GM19238 (cell line): ENCODE results near the gene IRAG1.
A peak's percentile ranks its signal among the peaks of the same experiment; 100 is the strongest.

Experiments
- DNase-seq: peaks from one replicate; pipeline ENCODE4 v3.0.0; 2011; ENCODE audit warnings: low spot score; ENCODE audit not compliant: insufficient read length

The IRAG1 gene, protein sequence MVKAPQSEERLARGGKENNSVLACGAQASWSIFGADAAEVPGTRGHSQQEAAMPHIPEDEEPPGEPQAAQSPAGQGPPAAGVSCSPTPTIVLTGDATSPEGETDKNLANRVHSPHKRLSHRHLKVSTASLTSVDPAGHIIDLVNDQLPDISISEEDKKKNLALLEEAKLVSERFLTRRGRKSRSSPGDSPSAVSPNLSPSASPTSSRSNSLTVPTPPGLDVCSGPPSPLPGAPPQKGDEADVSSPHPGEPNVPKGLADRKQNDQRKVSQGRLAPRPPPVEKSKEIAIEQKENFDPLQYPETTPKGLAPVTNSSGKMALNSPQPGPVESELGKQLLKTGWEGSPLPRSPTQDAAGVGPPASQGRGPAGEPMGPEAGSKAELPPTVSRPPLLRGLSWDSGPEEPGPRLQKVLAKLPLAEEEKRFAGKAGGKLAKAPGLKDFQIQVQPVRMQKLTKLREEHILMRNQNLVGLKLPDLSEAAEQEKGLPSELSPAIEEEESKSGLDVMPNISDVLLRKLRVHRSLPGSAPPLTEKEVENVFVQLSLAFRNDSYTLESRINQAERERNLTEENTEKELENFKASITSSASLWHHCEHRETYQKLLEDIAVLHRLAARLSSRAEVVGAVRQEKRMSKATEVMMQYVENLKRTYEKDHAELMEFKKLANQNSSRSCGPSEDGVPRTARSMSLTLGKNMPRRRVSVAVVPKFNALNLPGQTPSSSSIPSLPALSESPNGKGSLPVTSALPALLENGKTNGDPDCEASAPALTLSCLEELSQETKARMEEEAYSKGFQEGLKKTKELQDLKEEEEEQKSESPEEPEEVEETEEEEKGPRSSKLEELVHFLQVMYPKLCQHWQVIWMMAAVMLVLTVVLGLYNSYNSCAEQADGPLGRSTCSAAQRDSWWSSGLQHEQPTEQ

DNA sequence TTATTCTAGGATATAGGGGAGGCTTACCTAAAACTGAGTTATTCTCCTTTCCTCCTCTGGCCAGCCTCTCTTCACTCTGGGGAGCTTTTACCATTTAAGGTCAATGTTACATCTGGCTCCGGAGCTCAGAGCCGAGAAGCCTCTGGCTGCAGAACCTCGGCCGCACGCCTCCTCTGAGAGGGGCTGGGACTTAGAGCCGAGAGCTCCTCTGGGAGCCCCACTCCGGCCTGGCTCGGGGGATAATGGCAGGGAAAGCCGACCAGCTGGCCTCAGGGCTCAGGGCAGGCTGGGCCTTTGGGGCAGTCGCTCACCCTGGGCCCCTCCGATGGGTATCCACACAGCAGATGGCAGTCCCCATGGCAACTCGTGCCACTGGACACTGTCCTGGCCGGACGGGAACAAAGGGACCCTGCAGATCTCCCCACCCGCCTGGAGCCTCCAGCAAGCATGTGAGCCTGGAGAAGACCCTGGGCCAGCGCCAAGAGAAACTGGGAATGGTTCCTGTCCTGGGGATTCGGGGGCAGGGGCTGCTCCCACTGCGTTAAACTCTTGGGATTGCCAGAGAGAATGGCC, at the start of gene IRAG1:
TSS of gene IRAG1 (minus strand) at position 247 of the 573 bp plus-strand sequence. CDS start at position 94, 153 bp downstream.
- DNase-seq = no peak

DNA sequence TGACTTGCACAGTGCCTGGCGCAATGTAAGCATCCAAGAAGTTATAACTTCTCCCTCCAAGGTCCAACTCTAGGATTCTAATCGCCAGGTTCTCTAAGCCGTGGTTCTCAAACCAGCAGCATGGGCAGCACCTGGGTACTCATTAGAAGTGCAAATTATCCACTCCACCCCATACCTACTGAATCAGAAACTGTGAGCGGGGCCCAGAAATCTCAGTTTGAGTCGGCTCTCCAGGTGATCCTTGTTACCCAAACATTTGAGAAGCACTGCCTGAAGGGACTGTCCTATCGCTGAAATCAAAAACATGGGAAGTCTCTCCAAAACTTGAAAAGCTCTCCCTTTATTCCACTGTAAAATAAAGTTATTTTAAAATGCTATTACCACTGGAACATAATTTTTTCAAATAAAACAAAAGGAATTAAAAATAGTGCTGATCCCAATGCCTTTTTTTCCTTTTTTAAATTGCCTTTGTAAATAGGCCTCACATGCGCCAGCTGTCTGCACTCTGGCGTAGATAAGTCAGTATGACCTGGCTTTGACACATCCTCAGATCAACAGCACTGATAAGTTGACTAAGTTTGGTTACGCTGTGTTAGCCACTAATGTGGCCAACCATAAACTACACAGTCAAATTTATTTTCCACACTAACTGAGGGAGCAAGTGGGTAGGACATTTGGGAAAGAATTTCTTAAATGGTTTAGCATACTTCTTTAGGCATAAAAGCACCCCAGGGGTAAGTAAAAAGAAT, 49.1 kb upstream of the IRAG1 start:
- DNase-seq = no peak

DNA sequence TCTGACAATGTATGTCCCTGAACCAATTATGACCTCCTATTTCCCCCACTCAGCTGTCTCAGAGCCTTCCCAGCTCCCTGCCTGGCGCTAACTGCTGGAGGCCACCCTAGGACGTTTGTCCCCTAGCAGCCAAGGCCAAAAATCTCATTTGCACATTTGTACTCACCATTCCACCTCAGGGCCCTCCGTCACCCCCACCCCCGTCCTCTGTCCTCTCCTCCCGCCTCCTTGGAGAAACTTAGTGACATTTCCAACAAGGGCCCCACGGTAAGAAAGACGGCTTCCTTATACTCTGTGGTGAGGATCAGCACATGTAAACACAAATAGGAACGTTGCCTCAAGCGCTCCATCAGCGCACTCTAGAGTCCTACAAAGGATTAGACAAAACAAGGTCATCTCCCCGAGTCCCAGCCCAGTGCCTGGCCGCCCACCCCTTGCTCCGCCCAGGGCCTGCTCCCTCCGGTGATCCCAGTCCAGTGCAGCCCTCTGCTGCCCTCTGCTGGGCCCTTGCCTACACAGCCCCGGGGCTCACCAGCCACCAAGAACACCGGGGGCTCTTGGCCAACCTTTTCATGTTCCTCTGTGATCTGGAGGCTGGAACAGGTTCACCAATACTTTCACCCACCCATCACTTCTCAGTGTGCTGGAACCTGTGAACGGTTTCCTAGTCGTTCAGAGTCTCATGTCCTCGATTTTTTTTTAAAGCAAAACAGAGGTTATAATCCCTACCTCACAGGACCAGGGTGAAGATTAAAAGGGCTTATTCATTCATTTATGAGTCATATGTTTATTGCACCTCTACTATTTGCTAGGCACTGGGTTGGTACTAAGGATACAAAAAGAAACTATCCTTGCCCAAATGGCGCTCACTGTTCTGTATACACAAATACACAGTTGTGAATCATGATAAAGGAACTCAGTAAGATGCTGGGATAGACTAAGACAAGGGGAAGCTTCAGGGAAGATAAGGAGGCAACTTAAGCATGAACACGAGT, 42.2 kb upstream of the IRAG1 start:
- DNase-seq = peak; percentile 87

DNA sequence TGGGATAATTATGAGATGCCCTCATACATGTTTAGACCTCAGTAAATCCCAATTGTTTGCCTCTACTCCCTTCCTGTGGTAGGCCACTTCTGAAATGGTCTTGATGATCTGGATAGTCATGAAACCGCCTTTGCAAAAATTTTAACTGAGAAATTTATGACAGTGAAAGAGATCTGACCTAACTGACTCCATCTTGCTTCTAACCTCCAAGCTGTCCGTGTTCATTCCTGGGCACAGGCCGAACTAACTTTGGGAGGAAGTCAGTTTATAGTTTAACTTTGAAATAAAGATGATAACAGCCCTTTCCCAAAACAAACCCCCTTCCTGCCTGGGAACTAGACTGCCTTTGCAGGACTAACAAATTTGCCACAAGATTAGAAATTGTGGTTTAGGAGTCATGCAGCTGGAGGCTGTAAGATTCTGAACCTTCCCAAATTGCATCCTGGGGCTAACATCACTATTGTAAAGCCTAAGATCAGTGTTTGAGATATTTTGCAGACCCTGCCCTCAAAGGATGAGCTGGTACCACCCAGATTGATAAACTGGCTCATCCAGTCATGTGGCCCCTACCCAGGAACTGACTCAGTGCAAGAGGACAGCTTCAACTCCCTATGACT, 37.6 kb upstream of the IRAG1 start:
- no peak for DNase-seq

DNA sequence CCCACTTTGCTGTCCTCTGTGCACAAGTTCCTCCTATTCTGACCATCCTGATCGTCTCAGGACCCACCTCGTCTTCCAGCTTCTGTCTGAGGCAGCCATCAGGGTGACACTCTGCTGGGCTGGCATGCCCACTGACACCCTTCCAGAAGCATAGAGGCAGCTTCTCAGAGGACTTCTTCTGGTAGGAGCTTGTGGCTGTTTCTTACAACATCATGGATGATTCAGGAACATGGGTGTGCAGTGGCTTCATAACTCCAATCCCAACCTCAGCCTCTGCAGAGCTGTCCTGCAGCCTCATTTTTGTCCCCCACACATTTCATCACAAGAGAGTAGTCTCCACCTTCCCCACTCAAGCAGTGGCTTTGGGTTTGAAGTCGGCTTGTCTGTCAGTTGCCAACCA, 36.6 kb upstream of the IRAG1 start:
- no peak for DNase-seq

DNA sequence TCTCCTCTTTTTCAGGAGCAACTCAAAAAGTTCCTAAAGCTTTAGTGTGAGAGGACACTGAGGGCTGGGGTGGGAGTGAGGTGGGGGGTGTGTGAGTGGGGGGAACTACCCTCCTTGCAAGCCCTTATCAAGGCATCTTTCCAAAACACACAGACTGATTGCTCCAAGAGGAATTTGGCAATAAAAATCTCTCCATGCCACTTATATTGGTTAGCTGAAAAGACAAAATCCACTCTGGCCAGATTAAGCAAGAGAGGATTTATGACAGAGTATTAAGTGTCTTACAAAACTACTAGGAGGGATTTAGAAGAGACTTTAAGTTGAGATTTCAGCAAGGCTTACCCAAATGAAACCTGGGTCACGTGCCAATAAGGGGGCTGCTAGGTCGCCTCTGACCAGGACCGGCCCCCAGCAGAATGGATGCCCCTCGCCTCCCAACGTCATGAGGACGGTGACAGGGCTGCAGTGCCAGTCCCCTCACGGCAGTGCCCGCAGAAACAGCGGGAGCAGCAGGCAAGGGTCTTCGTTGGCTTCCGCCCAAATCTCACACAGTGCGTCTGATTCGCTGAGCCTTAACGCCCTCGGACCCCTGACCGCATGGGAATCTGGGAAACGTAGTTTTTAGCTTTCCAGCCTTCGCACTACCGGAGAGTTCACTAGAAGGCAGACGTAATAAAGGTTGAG, 35.4 kb upstream of the IRAG1 start:
- no peak for DNase-seq

DNA sequence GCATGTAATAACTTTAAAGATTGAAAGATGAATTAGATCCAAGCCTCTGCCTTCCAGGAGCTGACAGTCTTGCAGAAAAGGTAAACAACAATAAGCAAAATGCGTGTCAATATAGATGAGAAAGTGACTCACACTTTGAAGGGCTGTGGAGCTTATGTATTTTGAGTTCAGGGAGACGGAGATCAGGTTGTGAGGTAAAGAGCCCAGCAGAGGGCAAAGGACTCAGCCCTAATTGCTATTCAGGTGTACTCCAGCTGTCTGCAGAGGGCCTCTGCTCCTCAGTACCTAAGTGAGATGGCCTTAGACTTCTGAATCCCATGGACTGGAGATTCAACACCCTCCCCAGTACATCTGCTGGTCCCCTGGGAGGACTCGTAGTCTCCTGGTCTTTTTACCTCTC, 34.6 kb upstream of the IRAG1 start:
- DNase-seq = no peak

DNA sequence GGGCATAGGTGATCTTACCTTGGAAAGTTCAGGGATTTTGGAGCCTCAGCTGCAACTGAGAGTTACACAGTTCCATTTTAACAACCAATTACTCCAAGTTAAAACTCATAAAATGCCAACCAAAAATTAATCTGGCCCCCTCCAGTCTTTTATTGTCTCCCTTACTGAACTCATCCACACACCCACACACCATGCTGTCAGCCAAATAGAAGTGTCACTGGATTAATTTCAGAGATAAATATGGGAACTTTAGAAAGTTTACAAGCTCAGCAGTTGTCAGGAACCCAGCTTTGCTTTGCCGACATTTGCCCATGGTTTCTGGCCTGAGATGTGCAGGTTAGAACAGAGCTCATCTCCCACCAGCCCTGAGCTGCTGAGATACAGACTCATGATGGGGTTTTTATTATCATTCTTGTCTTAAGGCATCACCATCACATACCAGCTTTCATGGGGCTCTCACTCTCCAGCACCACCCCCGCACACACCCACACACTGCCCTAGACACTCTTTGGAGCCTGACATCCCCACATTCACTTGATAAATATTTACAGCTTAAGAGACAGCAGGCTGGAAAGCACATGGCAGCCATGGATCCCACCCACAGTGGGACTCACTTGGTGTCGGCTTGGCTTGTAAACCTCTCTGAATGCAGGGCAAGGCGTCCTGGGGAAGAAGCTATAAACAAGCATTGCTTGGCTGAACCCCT, 33.7 kb upstream of the IRAG1 start:
- DNase-seq = no peak

DNA sequence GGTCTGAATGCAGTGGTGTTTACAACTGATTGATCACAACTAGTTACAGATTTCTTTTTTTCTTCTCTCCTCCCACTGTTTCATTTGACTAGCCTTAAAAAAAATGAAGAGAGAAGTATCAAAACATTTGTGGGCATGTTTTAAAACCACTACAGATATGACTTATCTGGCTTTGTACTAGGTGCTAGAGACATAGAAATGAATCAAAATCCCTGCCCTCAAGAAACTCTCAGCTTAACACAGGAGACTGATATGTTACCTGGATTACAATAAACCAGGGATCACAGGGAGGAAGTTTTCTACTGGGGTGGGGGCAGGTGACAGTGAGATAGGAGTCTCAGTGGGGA, 32.3 kb upstream of the IRAG1 start:
- no peak for DNase-seq

DNA sequence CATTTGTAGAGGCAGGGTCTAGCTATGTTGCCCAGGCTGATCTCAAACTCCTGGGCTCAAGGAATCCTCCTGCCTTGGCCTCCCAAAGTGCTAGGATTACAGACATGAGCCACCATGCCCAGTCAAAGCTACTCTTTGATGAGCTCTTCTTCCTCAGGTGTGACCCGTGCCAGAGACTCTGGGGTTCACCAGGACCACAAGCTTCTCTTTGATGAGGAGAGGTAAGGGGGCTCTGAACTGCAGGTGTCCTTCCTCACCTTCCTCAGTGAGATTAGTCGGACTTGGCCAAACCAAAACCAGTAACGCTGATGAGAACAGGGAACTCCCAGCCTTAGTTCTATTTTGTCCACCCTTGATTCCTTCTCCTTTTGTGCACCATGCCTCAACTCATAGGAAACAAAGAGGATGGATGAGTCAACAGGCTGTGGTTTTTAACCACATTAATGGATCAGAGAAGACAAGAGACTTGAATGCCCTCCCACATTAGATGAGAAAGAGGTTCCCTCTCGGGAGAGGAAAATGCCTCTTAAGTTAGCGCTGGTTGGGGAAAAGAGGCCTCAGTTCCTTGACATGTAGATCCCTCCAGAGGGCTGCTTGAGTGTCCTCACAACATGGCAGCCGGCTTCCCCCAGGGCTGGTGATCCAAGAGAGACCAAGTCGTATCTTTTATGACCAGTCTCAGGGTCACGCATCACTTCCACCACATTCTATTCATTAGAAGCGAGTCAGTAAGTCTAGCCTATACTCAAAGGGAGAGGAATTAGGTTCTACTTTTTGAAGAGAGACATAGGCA, 31.8 kb upstream of the IRAG1 start:
- DNase-seq = no peak

DNA sequence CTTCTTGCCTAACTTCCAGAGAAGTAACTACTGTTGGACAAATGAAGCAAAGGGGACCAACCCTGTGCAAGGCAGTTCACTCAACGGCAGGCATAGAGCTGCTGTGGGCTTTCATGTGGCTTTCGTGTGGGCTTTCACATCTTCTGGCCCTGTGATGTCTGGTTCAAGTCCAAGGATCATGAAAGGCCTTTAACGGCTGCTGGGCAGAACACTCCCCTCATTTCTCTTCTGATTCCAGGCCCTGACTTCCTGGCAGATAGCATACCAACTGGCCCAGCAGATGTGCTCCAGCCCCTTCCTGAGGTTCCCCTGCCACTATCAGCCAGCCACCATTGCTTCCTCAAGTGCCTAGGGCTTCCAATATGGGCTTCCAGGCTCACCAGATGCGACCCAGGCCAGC, 28.8 kb upstream of the IRAG1 start:
- DNase-seq = no peak

DNA sequence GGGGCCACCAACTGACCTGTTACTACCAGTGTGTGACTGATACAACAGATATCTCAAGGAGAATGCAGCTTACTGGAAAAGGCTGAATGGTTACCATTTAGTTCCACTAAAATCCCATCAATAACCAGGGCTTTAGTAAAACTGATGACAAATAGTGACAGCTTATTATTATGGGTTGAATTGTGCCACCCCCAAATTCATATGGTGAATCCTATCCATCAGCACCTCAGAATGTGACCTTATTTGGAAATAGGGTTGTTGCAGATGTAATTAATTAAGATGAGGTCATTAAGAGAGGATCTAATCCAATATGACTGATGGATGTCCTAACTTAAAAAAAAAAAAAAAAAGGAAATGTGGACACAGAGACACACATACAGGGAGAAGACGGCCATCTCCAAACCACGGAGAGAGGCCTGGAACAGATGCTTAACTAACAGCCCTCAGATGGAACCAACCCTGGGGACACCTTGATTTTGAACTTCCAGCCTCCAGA, 27.4 kb upstream of the IRAG1 start:
- no peak for DNase-seq

DNA sequence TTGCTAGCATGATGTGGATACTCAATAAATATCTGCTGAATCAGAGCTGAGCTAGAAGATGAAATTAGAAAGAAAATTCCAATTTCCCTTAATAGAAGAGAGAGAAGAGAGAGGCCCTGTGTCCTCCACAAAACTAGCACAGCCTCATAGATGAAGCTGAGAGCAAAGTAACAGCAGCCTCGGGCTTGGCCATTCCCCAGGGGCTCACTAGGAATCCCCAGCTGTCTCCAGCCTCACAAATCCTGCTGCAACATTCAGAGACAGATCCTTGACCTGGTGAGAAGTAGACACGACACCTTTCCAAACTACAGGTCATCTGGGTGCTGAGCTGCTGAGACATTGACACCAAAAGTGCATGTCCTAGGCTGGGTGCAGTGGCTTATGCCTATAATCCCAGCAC, 26.1 kb upstream of the IRAG1 start:
- no peak for DNase-seq

DNA sequence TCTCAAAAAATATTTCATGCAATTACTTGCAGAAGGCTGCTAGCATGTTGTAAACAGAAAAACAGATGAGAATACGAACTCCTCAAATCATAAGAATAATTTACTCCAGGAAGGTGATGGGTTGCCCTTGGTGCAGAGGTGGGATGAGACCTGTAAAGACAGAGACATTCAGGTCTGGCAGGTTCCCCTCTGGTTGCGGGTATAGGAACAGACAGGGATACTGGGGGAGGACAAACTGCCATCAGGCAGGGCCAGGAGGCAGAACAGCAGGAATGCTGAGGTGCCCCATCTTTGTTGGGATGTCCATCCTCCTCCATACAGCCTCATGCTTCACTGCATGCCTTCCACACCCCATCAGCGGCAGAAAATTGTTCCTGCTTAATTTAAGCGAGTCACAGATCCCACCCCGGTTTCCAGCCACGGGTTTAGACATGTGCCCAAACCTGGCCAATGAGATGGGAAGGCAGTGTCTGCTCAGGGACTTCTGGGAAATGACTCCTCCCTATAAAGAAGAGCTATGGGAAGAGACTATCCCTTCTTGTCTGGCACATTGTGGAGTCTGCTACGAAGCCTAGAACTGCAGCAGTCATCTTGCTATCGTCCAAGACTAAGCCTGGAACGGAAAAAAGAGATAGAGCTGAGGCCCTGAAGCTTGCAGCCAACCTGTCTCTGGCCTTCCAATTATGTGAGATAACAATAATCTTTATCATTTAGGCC, 23.1 kb upstream of the IRAG1 start:
- DNase-seq = no peak

DNA sequence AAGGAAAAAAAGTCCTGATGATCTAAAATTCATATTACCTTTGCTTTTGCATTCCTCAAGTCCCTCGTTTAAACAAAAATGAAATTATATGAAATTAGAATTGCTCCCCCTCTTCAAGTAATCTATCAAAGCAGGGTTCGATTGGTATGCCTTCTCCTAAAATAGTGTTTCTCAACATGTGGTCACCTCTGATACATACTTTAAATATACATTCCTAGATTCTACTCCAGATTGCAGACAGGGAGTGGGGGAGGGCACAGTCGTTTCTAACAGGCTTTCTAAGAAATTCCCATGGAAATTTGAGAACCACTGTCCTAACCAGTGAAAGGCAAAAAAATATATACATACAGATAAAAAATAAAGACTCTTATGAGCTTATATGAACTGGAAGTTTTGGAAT, 22.6 kb upstream of the IRAG1 start:
- no peak for DNase-seq

DNA sequence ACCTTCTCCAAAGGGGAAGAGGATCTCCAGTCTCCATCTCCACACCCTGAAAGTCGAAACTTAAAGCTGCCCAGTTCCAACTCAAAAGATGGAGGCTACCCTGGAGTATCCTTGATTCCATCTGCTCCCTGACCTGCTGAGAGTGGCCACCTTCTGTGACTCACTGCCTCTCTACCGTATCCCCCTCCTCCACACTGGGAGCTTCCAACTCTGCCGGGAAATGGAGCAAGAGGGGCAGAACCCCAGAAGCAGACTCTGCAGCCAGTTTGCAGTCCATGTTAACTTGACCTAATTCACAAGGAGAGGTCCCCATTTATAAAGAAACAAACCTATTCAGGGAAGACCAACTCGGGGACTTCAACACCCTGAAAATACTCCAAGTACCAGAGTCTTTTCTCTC, 22.0 kb upstream of the IRAG1 start:
- no peak for DNase-seq
